Frontal cortex (tissue), 4 donors: ENCODE measurements around the gene CCDC78. TPM values are rescaled to one million over a fixed set of nuclear protein-coding genes. Genes with fewer than 3 reads are reported as not detected.

ENCODE experiments used
- DNase-seq, 2 donors: peaks; one replicate each; pipeline ENCODE4 v3.0.0; 2012; ENCODE audit warnings: low spot score in 2 of 2
- FAIRE-seq: peaks from 2 replicates; lab custom pipeline; 2012; peaks lifted over from hg19 to GRCh38; lab: Jason Lieb, UNC
- total RNA-seq: library from RNA; depleted of rRNA; stranded (reverse); fragments of >200 nt; gene quantifications from one replicate; pipeline ENCODE4 v1.2.3, GENCODE V29; 2014
- donor health status: control.
- donor health status: control.
- donor health status: control.

Gene CCDC78
- total RNA-seq, 1 donor from 2014 or later, result 4.5 TPM

GRCh38 chr16:740764-741505, 14.7 kb upstream of the CCDC78 start, which contains the start of gene CIAO3:
Gene CIAO3, minus strand, starts transcription at chr16:740997. Its CDS starts 12 bp downstream, at chr16:740985.
- no peak for FAIRE-seq
- DNase-seq, result peak; percentile 98

GRCh38 chr16:740459-740763, 14.2 kb upstream of the CCDC78 start:
- DNase-seq (peak in 1 of 2 donors; percentile 47), FAIRE-seq (no peak)

GRCh38 chr16:739560-740458, 13.6 kb upstream of the CCDC78 start:
- DNase-seq, result no peak
- FAIRE-seq, result no peak

GRCh38 chr16:736936-737481, 10.8 kb upstream of the CCDC78 start:
- no peak for FAIRE-seq
- no peak for DNase-seq

GRCh38 chr16:735982-736453, 9.8 kb upstream of the CCDC78 start:
- DNase-seq (no peak), FAIRE-seq (no peak)

- DNase-seq, result no peak
- FAIRE-seq, result no peak
Measured at GRCh38 chr16:734981-735881, 9.0 kb upstream of the CCDC78 start.

- DNase-seq, result no peak
- no peak for FAIRE-seq
Measured at GRCh38 chr16:734208-734980, 8.2 kb upstream of the CCDC78 start.

GRCh38 chr16:733382-734207, 7.4 kb upstream of the CCDC78 start:
- DNase-seq (no peak), FAIRE-seq (no peak)

GRCh38 chr16:732936-733335, 6.7 kb upstream of the CCDC78 start:
- no peak for FAIRE-seq
- no peak for DNase-seq

GRCh38 chr16:732332-732731, 6.1 kb upstream of the CCDC78 start:
- DNase-seq, result no peak
- no peak for FAIRE-seq

- FAIRE-seq, result no peak
- DNase-seq, result no peak
Measured at GRCh38 chr16:730666-731509, 4.6 kb upstream of the CCDC78 start.

- no peak for FAIRE-seq
- DNase-seq, result no peak
Measured at GRCh38 chr16:729768-730665, 3.8 kb upstream of the CCDC78 start.

- no peak for FAIRE-seq
- no peak for DNase-seq
Measured at GRCh38 chr16:728890-729744, 2.9 kb upstream of the CCDC78 start.

GRCh38 chr16:728131-728889, 2.1 kb upstream of the CCDC78 start:
- DNase-seq, result peak; percentile 75 to 83
- FAIRE-seq, result no peak
